HL-60 (cell line): ENCODE results near the gene DENND4B.

ENCODE experiments used
- CTCF ChIP-seq: IDR thresholded peaks from one replicate; pipeline ENCODE4 v1.5.1; 2011; ENCODE audit warnings: low read length, control low read depth, inconsistent platforms; ENCODE audit not compliant: insufficient read depth
- POLR2AphosphoS5 ChIP-seq: IDR thresholded peaks from 2 replicates; pipeline ENCODE4 v1.6.1; 2012; ENCODE audit warnings: low read depth

GRCh38 chr1:153954826-153955225 is 8.3 kb upstream of the DENND4B start:
- no peak for TF ChIP-seq CTCF
- no peak for TF ChIP-seq POLR2AphosphoS5
